ENCODE data around the gene PNMA5.
"Not testable (repeated sequence)": the region's sequence is repeated elsewhere in the genome, so short reads cannot be mapped to it uniquely, and the experiment has no call there.

PNMA5 gene

DNA sequence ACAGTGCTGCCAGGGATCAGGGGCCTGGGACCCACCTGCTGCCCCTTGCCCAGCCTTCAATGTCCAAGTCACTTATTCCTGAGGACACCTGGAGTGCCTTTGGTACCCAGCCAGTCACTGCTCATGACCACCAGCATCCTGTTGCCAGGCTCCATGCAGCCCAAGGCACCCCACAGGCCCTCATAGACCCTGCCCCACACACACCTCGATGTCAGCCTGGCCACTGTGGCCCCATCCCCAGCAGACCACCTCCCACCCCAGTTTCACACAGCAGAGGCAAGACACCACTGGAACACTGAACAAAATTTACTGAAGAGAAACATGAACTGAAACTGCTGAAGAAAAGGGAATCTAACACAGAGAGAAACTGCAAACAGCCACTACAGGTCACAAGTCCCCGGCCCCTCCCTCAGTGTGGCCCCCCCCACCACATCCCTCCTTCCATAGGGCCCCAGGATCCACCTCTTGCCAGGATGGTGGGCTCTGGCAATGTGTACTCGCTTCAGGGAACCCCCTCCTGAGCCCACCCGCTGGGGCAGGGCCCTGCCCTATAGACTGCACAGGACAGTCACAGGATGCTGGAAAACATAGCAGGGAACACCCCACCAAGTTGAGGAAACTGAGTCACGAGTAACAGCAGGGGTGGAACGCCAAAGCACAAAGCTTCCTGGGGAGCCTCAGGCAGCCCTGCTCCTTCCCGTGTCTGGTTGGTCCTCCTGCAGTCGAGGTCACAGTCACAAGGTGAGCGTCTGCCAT is 5.2 kb downstream of the PNMA5 start:
- peak overlapping the region; percentile 4 for H3K4me3 ChIP-seq (ENCODE audit: low read depth, low read length)
- DNase-seq (ENCODE audit: low read depth), result peak; percentile 7
- TF ChIP-seq, protein P1, sequence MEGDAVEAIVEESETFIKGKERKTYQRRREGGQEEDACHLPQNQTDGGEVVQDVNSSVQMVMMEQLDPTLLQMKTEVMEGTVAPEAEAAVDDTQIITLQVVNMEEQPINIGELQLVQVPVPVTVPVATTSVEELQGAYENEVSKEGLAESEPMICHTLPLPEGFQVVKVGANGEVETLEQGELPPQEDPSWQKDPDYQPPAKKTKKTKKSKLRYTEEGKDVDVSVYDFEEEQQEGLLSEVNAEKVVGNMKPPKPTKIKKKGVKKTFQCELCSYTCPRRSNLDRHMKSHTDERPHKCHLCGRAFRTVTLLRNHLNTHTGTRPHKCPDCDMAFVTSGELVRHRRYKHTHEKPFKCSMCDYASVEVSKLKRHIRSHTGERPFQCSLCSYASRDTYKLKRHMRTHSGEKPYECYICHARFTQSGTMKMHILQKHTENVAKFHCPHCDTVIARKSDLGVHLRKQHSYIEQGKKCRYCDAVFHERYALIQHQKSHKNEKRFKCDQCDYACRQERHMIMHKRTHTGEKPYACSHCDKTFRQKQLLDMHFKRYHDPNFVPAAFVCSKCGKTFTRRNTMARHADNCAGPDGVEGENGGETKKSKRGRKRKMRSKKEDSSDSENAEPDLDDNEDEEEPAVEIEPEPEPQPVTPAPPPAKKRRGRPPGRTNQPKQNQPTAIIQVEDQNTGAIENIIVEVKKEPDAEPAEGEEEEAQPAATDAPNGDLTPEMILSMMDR (IDR thresholded peaks at IDR 0.05; ENCODE audit: low read depth, low read length, missing control alignments), result no peak

- TF ChIP-seq, protein P1 (IDR thresholded peaks at IDR 0.05; ENCODE audit: low read depth, low read length, missing control alignments), result no peak
- H3K4me3 ChIP-seq (ENCODE audit: low read depth, low read length), result no peak overlapping the region
- no peak for DNase-seq (ENCODE audit: low read depth)
These were observed 6.1 kb downstream of the PNMA5 start for GRCh38 chrX:152987801-152988200.

GRCh38 chrX:152987156-152987555 is 6.8 kb downstream of the PNMA5 start:
- not testable (repeated sequence) for DNase-seq (ENCODE audit: low read depth); H3K4me3 ChIP-seq (ENCODE audit: low read depth, low read length)

GRCh38 chrX:152985383-152985782 is 8.5 kb downstream of the PNMA5 start:
- not testable (repeated sequence) for H3K4me3 ChIP-seq (ENCODE audit: low read depth, low read length); DNase-seq (ENCODE audit: low read depth)

DNA sequence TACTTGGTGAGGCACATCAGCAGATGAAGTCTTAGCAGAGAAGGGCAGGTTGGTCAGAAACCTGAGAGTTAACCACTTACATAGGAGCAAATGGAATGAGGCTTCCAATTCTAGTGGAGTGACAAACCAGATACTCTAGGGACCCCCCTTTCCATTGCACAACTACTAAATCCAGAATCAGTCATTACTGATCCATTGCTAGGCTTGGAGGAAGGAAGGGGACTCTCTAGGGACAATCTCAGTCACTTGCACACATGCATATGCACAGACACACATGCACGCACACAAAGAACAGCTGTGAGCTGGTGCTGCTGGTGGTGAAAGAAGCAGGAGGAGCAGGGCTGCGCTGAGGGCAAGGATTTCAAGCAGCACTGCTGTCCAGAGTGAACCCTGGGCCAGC is 25.7 kb downstream of the PNMA5 start:
- no peak overlapping the region for H3K4me3 ChIP-seq (ENCODE audit: low read depth, low read length)
- TF ChIP-seq, protein P1 (IDR thresholded peaks at IDR 0.05; ENCODE audit: low read depth, low read length, missing control alignments), result no peak
- DNase-seq (ENCODE audit: low read depth), result no peak

GRCh38 chrX:152960115-152960514 is 33.8 kb downstream of the PNMA5 start:
- no peak for DNase-seq (ENCODE audit: low read depth)
- no peak overlapping the region for H3K4me3 ChIP-seq (ENCODE audit: low read depth, low read length)
- TF ChIP-seq, protein P1 (IDR thresholded peaks at IDR 0.05; ENCODE audit: low read depth, low read length, missing control alignments), result no peak

- no peak overlapping the region for H3K4me3 ChIP-seq (ENCODE audit: low read depth, low read length)
- DNase-seq (ENCODE audit: low read depth), result no peak
- TF ChIP-seq, protein P1 (IDR thresholded peaks at IDR 0.05; ENCODE audit: low read depth, low read length, missing control alignments), result no peak
These were observed 34.3 kb downstream of the PNMA5 start for GRCh38 chrX:152959626-152960025.

All from GM12864 (cell line).